Measurements from ENCODE around the gene SKOR1. TPM values are rescaled to one million over a fixed set of nuclear protein-coding genes. Genes with fewer than 3 reads are reported as not detected.

SKOR1 gene
- polyA plus RNA-seq, 1 of the 3 experiments (the other 2 are of a cell fraction), result 0.26 TPM

DNA sequence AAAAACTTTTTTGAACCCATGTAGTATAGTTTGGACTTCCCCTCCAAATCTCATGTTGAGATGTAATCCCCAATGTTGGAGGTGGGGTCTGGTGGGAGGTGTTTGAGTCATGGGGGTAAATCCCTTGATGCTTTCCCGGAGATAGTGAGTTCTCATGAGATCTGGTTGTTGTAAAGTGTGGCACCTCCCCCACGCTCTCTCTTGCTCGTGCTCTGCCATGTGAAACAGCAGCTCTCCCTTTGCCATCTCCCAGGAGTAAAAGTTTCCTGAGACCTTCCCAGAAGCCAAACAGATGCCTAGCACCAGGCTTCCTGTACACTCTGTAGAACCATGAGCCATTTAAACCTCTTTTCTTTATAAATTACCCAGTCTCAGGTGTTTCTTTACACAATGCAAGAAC, 30.5 kb downstream of the SKOR1 start:
- POLR2A ChIA-PET, result no interaction called here
- Histone ChIP-seq H3K4me2 (no peak overlapping the region), H2AFZ (ENCODE audit: low read depth) (no peak overlapping the region), H3K4me3 (ENCODE audit: low read depth in 2 of 2, low read length in 1 of 2) (no peak overlapping the region), H3F3A (replicated peaks; ENCODE audit: insufficient read depth) (no peaks in the 10 kb centered on the region), H3K27ac (ENCODE audit: low read depth in 2 of 2, low read length in 1 of 2) (no peak overlapping the region), H3K9ac (no peak overlapping the region), H3K9me2 (no peaks in the 10 kb centered on the region), H3K36me3 (replicated peaks in 1 of 2; ENCODE audit: control insufficient read depth in 1 of 2, insufficient read depth in 2 of 2, low read length in 1 of 2) (no peaks in the 10 kb centered on the region), H3K79me2 (ENCODE audit: insufficient read depth) (no peaks in the 10 kb centered on the region), H3K4me1 (ENCODE audit: control insufficient read depth in 1 of 2, insufficient read depth in 2 of 2, low read depth in 1 of 2, low read length in 1 of 2) (peaks cover 0 to 7% of the 10 kb centered on the region in 2 experiments; a peak in 1 of 4 replicates), H4K20me1 (ENCODE audit: insufficient read depth) (no peaks in the 10 kb centered on the region), H3K27me3 (ENCODE audit: insufficient read depth) (no peaks in the 10 kb centered on the region), H3K9me3 (no peaks in the 10 kb centered on the region)
- 67% methylated on average over 3 of the region's 3 CpGs for WGBS (ENCODE audit: low lambda C conversion rate)
- TF ChIP-seq, protein P1, sequence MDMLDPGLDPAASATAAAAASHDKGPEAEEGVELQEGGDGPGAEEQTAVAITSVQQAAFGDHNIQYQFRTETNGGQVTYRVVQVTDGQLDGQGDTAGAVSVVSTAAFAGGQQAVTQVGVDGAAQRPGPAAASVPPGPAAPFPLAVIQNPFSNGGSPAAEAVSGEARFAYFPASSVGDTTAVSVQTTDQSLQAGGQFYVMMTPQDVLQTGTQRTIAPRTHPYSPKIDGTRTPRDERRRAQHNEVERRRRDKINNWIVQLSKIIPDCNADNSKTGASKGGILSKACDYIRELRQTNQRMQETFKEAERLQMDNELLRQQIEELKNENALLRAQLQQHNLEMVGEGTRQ (IDR thresholded peaks at IDR 0.05; ENCODE audit: borderline replicate concordance, low read depth, low read length), result no peak
- TF ChIP-seq FOXJ3 (CRISPR knock-in tag; IDR thresholded peaks at IDR 0.05), result no peak
- TF ChIP-seq RAD21 (IDR thresholded peaks at IDR 0.05; ENCODE audit: low read length), result no peak
- TF ChIP-seq, protein P2, sequence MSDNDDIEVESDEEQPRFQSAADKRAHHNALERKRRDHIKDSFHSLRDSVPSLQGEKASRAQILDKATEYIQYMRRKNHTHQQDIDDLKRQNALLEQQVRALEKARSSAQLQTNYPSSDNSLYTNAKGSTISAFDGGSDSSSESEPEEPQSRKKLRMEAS (IDR thresholded peaks at IDR 0.05; ENCODE audit: low read depth), result no peak
- TF ChIP-seq, protein P3, sequence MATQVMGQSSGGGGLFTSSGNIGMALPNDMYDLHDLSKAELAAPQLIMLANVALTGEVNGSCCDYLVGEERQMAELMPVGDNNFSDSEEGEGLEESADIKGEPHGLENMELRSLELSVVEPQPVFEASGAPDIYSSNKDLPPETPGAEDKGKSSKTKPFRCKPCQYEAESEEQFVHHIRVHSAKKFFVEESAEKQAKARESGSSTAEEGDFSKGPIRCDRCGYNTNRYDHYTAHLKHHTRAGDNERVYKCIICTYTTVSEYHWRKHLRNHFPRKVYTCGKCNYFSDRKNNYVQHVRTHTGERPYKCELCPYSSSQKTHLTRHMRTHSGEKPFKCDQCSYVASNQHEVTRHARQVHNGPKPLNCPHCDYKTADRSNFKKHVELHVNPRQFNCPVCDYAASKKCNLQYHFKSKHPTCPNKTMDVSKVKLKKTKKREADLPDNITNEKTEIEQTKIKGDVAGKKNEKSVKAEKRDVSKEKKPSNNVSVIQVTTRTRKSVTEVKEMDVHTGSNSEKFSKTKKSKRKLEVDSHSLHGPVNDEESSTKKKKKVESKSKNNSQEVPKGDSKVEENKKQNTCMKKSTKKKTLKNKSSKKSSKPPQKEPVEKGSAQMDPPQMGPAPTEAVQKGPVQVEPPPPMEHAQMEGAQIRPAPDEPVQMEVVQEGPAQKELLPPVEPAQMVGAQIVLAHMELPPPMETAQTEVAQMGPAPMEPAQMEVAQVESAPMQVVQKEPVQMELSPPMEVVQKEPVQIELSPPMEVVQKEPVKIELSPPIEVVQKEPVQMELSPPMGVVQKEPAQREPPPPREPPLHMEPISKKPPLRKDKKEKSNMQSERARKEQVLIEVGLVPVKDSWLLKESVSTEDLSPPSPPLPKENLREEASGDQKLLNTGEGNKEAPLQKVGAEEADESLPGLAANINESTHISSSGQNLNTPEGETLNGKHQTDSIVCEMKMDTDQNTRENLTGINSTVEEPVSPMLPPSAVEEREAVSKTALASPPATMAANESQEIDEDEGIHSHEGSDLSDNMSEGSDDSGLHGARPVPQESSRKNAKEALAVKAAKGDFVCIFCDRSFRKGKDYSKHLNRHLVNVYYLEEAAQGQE (IDR thresholded peaks at IDR 0.05; ENCODE audit: low read depth, low read length), result no peak
- TF ChIP-seq, protein P4, sequence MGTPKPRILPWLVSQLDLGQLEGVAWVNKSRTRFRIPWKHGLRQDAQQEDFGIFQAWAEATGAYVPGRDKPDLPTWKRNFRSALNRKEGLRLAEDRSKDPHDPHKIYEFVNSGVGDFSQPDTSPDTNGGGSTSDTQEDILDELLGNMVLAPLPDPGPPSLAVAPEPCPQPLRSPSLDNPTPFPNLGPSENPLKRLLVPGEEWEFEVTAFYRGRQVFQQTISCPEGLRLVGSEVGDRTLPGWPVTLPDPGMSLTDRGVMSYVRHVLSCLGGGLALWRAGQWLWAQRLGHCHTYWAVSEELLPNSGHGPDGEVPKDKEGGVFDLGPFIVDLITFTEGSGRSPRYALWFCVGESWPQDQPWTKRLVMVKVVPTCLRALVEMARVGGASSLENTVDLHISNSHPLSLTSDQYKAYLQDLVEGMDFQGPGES (IDR thresholded peaks at IDR 0.05; ENCODE audit: low read depth, low read length), result no peak
- TF ChIP-seq SMC3 (IDR thresholded peaks at IDR 0.05; ENCODE audit: low read depth, low read length), result no peak
- no peak for TF ChIP-seq YY1 (IDR thresholded peaks at IDR 0.05; ENCODE audit: low read depth)
- no peak for TF ChIP-seq POLR2AphosphoS5 (IDR thresholded peaks at IDR 0.05; ENCODE audit: low read depth, low read length)
- TF ChIP-seq, protein P5, sequence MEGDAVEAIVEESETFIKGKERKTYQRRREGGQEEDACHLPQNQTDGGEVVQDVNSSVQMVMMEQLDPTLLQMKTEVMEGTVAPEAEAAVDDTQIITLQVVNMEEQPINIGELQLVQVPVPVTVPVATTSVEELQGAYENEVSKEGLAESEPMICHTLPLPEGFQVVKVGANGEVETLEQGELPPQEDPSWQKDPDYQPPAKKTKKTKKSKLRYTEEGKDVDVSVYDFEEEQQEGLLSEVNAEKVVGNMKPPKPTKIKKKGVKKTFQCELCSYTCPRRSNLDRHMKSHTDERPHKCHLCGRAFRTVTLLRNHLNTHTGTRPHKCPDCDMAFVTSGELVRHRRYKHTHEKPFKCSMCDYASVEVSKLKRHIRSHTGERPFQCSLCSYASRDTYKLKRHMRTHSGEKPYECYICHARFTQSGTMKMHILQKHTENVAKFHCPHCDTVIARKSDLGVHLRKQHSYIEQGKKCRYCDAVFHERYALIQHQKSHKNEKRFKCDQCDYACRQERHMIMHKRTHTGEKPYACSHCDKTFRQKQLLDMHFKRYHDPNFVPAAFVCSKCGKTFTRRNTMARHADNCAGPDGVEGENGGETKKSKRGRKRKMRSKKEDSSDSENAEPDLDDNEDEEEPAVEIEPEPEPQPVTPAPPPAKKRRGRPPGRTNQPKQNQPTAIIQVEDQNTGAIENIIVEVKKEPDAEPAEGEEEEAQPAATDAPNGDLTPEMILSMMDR (IDR thresholded peaks at IDR 0.05), result no peak
- TF ChIP-seq RFX5 (IDR thresholded peaks at IDR 0.05; ENCODE audit: low read length), result no peak
- no peak for DNase-seq
- CTCF ChIA-PET, result interaction anchor here (0.6 kb wide), 1 partner anchor 347 kb away, joined by 3 read pairs; no protein-coding TSS in a partner anchor
